A549 treated with AZD9567 at 1 μM for 4 hours (cell line): ENCODE data around the gene CD276. TPM values are rescaled to one million over a fixed set of nuclear protein-coding genes. Genes with fewer than 3 reads are reported as not detected.

Experiments used
- total RNA-seq: library from RNA; stranded (reverse); fragments of 200-300 nt; extraction: Qiagen RNA extraction; gene quantifications from 5 replicates; pipeline ENCODE4 v1.2.3, GENCODE V29; 2022; ENCODE audit not compliant: insufficient read depth

The CD276 gene
- 68.3 to 75.6 TPM (median 69.6 TPM) in 5 replicates for total RNA-seq

DNA sequence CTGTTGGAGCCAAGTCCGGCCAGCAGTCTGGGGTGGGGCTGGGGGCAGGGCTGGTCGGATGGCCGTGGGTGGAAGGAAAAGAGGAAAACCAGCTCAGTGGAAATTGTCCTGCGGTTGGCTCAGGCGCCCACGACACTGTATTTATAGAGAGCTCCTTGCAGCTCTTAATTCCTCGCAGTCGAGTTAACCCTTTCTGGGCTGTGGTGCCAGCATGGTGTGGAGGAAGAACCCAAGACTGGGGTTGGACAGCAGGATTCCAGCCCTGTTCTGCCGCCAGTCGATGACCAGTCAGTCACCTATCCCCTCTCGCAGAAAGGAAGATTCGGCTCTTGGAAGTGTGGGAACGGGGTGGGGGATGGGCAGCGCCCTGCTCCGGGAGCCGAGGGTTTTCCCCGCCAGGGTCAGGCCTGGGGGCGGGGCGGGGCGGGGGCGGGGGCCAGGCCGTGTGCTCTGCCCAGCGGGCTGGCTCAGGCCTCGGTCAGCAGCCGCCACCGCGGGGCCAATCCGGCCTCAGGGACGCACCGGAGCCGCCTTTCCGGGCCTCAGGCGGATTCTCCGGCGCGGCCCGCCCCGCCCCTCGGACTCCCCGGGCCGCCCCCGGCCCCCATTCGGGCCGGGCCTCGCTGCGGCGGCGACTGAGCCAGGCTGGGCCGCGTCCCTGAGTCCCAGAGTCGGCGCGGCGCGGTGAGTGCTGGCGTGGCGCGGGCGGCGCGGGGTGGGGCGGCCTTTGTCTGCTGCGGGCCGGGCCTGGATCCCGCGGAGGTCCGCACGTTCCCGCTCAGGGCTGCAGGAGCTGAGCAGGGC is at the start of gene CD276:
TSS of gene CD276 (plus strand) at position 607 of the 804 bp plus-strand sequence. CDS start 15,257 bp downstream, outside the sequence.

GRCh38 chr15:73753250-73754130 is 69.3 kb downstream of the CD276 start, which contains the start of gene INSYN1:
Gene INSYN1 (minus strand): TSS chr15:73753351. CDS start chr15:73751130, 2,221 bp downstream.

Other genes starting within 250 kb of the CD276 start
- gene REC114, start 241.2 kb upstream of the CD276 start, total RNA-seq: not detected in 5 replicates
- gene NPTN, start 51.0 kb upstream of the CD276 start, total RNA-seq: 189 to 250 TPM (median 199 TPM) in 5 replicates
- gene INSYN1, start 69.0 kb downstream of the CD276 start, total RNA-seq: 1.5 to 2.3 TPM (median 2.0 TPM) in 4 of 5 replicates, not detected in the other
- not detected in 5 replicates for gene TBC1D21, start 189.2 kb downstream of the CD276 start, total RNA-seq
- gene LOXL1, start 242.1 kb downstream of the CD276 start, total RNA-seq: 0.36 to 0.82 TPM (median 0.69 TPM) in 4 of 5 replicates, not detected in the other